ENCODE results near the gene TMEM263. TPM values are rescaled to one million over a fixed set of nuclear protein-coding genes. Genes with fewer than 3 reads are reported as not detected.

TMEM263 gene
- polyA plus RNA-seq, 1 of the 3 experiments (the other 2 are of a cell fraction), result 16.9 TPM

- ChIA-PET CTCF (interaction anchor here (1.3 to 12.9 kb wide), 2 partner anchors 13 to 551 kb away, joined by 5 to 88 read pairs; partner anchors contain the start of gene POLR3B), POLR2A (no interaction called here)
- H3K9me3 ChIP-seq, result no peaks in the 10 kb centered on the region
- no peaks in the 10 kb centered on the region for H3F3A ChIP-seq (replicated peaks; ENCODE audit: insufficient read depth)
- H3K27me3 ChIP-seq (ENCODE audit: insufficient read depth), result no peaks in the 10 kb centered on the region
- H4K20me1 ChIP-seq (ENCODE audit: insufficient read depth), result no peaks in the 10 kb centered on the region
- WGBS (ENCODE audit: low lambda C conversion rate), result 70% methylated on average over 3 of the region's 4 CpGs
- no peaks in the 10 kb centered on the region for H3K79me2 ChIP-seq (ENCODE audit: insufficient read depth)
- no peak overlapping the region for H3K27ac ChIP-seq (ENCODE audit: low read depth in 2 of 2, low read length in 1 of 2)
- no peaks in the 10 kb centered on the region for H3K36me3 ChIP-seq (replicated peaks in 1 of 2; ENCODE audit: control insufficient read depth in 1 of 2, insufficient read depth in 2 of 2, low read length in 1 of 2)
- TF ChIP-seq MXI1 (IDR thresholded peaks at IDR 0.05; ENCODE audit: low read depth, low read length), result no peak
- no peak for TF ChIP-seq TAF1 (IDR thresholded peaks at IDR 0.05; ENCODE audit: borderline replicate concordance, low read depth, low read length)
- no peak for TF ChIP-seq RCOR1 (IDR thresholded peaks at IDR 0.05; ENCODE audit: low read length)
- TF ChIP-seq ZBTB33 (IDR thresholded peaks at IDR 0.05; ENCODE audit: borderline replicate concordance, low read depth), result no peak
- TF ChIP-seq USF1 (IDR thresholded peaks at IDR 0.05; ENCODE audit: borderline replicate concordance, low read depth), result no peak
- no peak for TF ChIP-seq GATA2 (CRISPR knock-in tag; IDR thresholded peaks at IDR 0.05)
- no peak for TF ChIP-seq POLR2AphosphoS5 (IDR thresholded peaks at IDR 0.05; ENCODE audit: low read depth, low read length)
- no peak for TF ChIP-seq ELF1 (IDR thresholded peaks at IDR 0.05)
- no peak for TF ChIP-seq USF2 (IDR thresholded peaks at IDR 0.05; ENCODE audit: borderline replicate concordance, low read depth, low read length)
- TF ChIP-seq TEAD4 (IDR thresholded peaks at IDR 0.05; ENCODE audit: borderline replicate concordance, insufficient read depth), result no peak
- TF ChIP-seq EZH2phosphoT487 (IDR thresholded peaks at IDR 0.05; ENCODE audit: borderline replicate concordance, low read depth), result no peak
- no peak for TF ChIP-seq IRF3 (IDR thresholded peaks at IDR 0.05; ENCODE audit: low read depth, low read length)
- no peak for TF ChIP-seq GABPA (IDR thresholded peaks at IDR 0.05; ENCODE audit: low read depth)
- no peak for TF ChIP-seq RXRA (IDR thresholded peaks at IDR 0.05; ENCODE audit: borderline replicate concordance, low read depth)
- no peak for TF ChIP-seq EP300 (IDR thresholded peaks at IDR 0.05; ENCODE audit: borderline replicate concordance in 1 of 2, low read depth in 1 of 2, low read length in 1 of 2)
- TF ChIP-seq FOXM1 (IDR thresholded peaks at IDR 0.05; ENCODE audit: low read depth), result no peak
- no peaks in the 10 kb centered on the region; a peak in 1 of 4 replicates for H3K4me1 ChIP-seq (ENCODE audit: control insufficient read depth in 1 of 2, insufficient read depth in 2 of 2, low read depth in 1 of 2, low read length in 1 of 2)
- H3K9me2 ChIP-seq, result no peaks in the 10 kb centered on the region
- no peak overlapping the region for H3K4me3 ChIP-seq (ENCODE audit: low read depth in 2 of 2, low read length in 1 of 2)
- H3K4me2 ChIP-seq, result no peak overlapping the region
- H3K9ac ChIP-seq, result no peak overlapping the region
- H2AFZ ChIP-seq (ENCODE audit: low read depth), result no peak overlapping the region
- no peak for DNase-seq
These were observed 47.9 kb upstream of the TMEM263 start for GRCh38 chr12:106907846-106908245.
